Mesodermal cell (in vitro differentiated cells): ENCODE results near the gene TMEFF2.
"Not testable (repeated sequence)": the region's sequence is repeated elsewhere in the genome, so short reads cannot be mapped to it uniquely, and the experiment has no call there.

ENCODE experiments used
- H3K27ac ChIP-seq: 2 replicates; pipeline ENCODE4 v1.7.0; 2013; ENCODE audit warnings: mild to moderate bottlenecking, low read depth, low read length, moderate library complexity; ENCODE audit not compliant: severe bottlenecking
- H3K36me3 ChIP-seq: 2 replicates; pipeline ENCODE4 v1.7.1; 2013; ENCODE audit warnings: mild to moderate bottlenecking, low read length, moderate library complexity; ENCODE audit not compliant: control insufficient read depth, insufficient read depth
- H3K4me1 ChIP-seq: one replicate; pipeline ENCODE4 v1.7.1; 2013; ENCODE audit warnings: mild to moderate bottlenecking, low read length; ENCODE audit not compliant: insufficient read depth, control insufficient read depth, poor library complexity, severe bottlenecking
- H3K4me3 ChIP-seq: 2 replicates; pipeline ENCODE4 v1.7.0; 2013; ENCODE audit warnings: low read length, control low read depth, mild to moderate bottlenecking; ENCODE audit not compliant: insufficient read depth, poor library complexity, severe bottlenecking; ENCODE audit errors: extremely low read depth
- H3K9me3 ChIP-seq: 2 replicates; pipeline ENCODE4 v1.7.1; 2013; ENCODE audit warnings: mild to moderate bottlenecking, low read length, moderate library complexity; ENCODE audit not compliant: control insufficient read depth
- WGBS, 2 experiments: methylation state at CpG; one replicate each; pipeline ENCODE4 v1.1.5; 2013; ENCODE audit warnings: missing lambda C conversion rate in 2 of 2; ENCODE audit not compliant: insufficient coverage in 2 of 2; 5-methylcytosine and 5-hydroxymethylcytosine counted together

Gene TMEFF2

GRCh38 chr2:192099742-192100141 lies 95.0 kb downstream of the TMEFF2 start:
- Histone ChIP-seq H3K4me1 (no peaks in the 10 kb centered on the region), H3K36me3 (no peaks in the 10 kb centered on the region), H3K4me3 (no peak overlapping the region), H3K9me3 (no peaks in the 10 kb centered on the region), H3K27ac (no peak overlapping the region)

GRCh38 chr2:192098814-192099491 lies 95.8 kb downstream of the TMEFF2 start:
- H3K4me1 ChIP-seq: no peaks in the 10 kb centered on the region
- no peak overlapping the region for H3K4me3 ChIP-seq
- H3K9me3 ChIP-seq: no peaks in the 10 kb centered on the region
- H3K27ac ChIP-seq: no peak overlapping the region
- no peaks in the 10 kb centered on the region for H3K36me3 ChIP-seq
- no CpG with 5 or more reads among the region's 2 CpGs for WGBS, 2 experiments

- Histone ChIP-seq H3K4me3 (no peak overlapping the region), H3K36me3 (no peaks in the 10 kb centered on the region), H3K27ac (no peak overlapping the region), H3K4me1 (no peaks in the 10 kb centered on the region), H3K9me3 (no peaks in the 10 kb centered on the region)
- no CpG with 5 or more reads among the region's 1 CpG for WGBS, 2 experiments
These were observed 103.3 kb downstream of the TMEFF2 start for GRCh38 chr2:192091476-192091875.

GRCh38 chr2:192090911-192091310 lies 103.8 kb downstream of the TMEFF2 start:
- H3K27ac ChIP-seq: no peak overlapping the region
- H3K4me1 ChIP-seq: no peaks in the 10 kb centered on the region
- H3K9me3 ChIP-seq: no peaks in the 10 kb centered on the region
- H3K4me3 ChIP-seq: no peak overlapping the region
- H3K36me3 ChIP-seq: no peaks in the 10 kb centered on the region
- WGBS, 2 experiments: 70 to 87% methylated on average over 3 to 4 of the region's 7 CpGs

GRCh38 chr2:192087398-192087958 lies 107.3 kb downstream of the TMEFF2 start:
- no peak overlapping the region for H3K27ac ChIP-seq
- WGBS, 2 experiments: 83 to 93% methylated on average over 2 of the region's 4 CpGs
- no peaks in the 10 kb centered on the region for H3K36me3 ChIP-seq
- no peak overlapping the region for H3K4me3 ChIP-seq
- no peaks in the 10 kb centered on the region for H3K9me3 ChIP-seq
- H3K4me1 ChIP-seq: no peaks in the 10 kb centered on the region

- no peaks in the 10 kb centered on the region for H3K9me3 ChIP-seq
- no peaks in the 10 kb centered on the region for H3K4me1 ChIP-seq
- 95% methylated on average over 5 of the region's 5 CpGs for WGBS, 2 experiments
- H3K27ac ChIP-seq: no peak overlapping the region
- H3K4me3 ChIP-seq: no peak overlapping the region
- H3K36me3 ChIP-seq: no peaks in the 10 kb centered on the region
These were observed 112.6 kb downstream of the TMEFF2 start for GRCh38 chr2:192082121-192082520.

GRCh38 chr2:192080096-192080495 lies 114.6 kb downstream of the TMEFF2 start:
- H3K27ac ChIP-seq, H3K9me3 ChIP-seq, H3K4me3 ChIP-seq, H3K4me1 ChIP-seq, H3K36me3 ChIP-seq: not testable (repeated sequence)
- 79% methylated on average over 2 of the region's 3 CpGs; no CpG with 5 or more reads in 1 of the 2 experiments for WGBS, 2 experiments

- no peaks in the 10 kb centered on the region for H3K36me3 ChIP-seq
- H3K4me1 ChIP-seq: no peaks in the 10 kb centered on the region
- no peak overlapping the region for H3K4me3 ChIP-seq
These were observed 120.9 kb downstream of the TMEFF2 start for GRCh38 chr2:192073878-192074277.

GRCh38 chr2:192072778-192073177 lies 122.0 kb downstream of the TMEFF2 start:
- Histone ChIP-seq H3K4me3 (no peak overlapping the region), H3K9me3 (no peaks in the 10 kb centered on the region), H3K4me1 (no peaks in the 10 kb centered on the region), H3K27ac (no peak overlapping the region), H3K36me3 (no peaks in the 10 kb centered on the region)
- no CpG with 5 or more reads among the region's 1 CpG for WGBS, 2 experiments

More at GRCh38 chr2:192073878-192074277, 120.9 kb downstream of the TMEFF2 start:
- Histone ChIP-seq H3K9me3 (no peaks in the 10 kb centered on the region), H3K27ac (no peak overlapping the region)

GRCh38 chr2:192072261-192072660 lies 122.5 kb downstream of the TMEFF2 start:
- WGBS, 2 experiments: 80% methylated on average over 1 of the region's 2 CpGs; no CpG with 5 or more reads in 1 of the 2 experiments
- no peak overlapping the region for H3K27ac ChIP-seq
- H3K4me3 ChIP-seq: no peak overlapping the region
- no peaks in the 10 kb centered on the region for H3K4me1 ChIP-seq
- H3K9me3 ChIP-seq: no peaks in the 10 kb centered on the region
- H3K36me3 ChIP-seq: no peaks in the 10 kb centered on the region

GRCh38 chr2:192070099-192070498 lies 124.6 kb downstream of the TMEFF2 start:
- H3K27ac ChIP-seq: no peak overlapping the region
- H3K4me3 ChIP-seq: no peak overlapping the region
- H3K4me1 ChIP-seq: no peaks in the 10 kb centered on the region
- no peaks in the 10 kb centered on the region for H3K36me3 ChIP-seq
- H3K9me3 ChIP-seq: no peaks in the 10 kb centered on the region
- 83% methylated on average over 1 of the region's 1 CpG; no CpG with 5 or more reads in 1 of the 2 experiments for WGBS, 2 experiments
